ENCODE measurements around the gene POLN.

DNA sequence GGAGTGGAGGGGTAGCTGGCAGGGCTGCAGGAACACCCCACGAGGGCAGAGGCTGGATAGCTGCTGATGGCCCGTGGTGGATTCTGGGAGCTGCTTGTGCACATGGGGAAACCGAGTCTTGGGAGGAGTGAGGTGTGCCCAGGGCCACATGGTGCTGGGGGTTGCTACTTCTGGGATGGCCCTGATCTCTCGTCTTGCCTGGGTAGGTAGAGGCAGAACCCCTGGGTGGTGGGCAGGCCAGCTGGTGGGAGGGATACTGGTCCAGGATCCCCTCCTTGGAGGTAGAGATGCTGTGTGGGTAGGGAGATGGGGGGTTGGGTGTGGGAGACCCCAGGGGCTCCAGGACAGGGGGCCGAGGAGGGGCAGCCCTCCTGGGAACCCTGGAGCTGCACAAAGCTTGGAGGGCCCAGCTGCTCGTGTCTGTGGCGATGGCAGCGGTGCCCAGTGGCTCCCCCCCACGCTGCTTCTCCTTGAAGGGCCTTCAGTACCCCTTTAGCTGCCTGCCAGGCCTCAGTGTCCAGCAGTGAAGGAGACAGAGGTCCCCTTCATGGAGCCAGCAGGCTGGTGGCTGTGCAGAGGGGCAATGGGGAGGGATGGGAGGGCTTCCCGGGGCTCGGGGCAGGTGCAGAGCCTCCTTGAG, 179.6 kb downstream of the POLN start:
- TF ChIP-seq, protein P1, sequence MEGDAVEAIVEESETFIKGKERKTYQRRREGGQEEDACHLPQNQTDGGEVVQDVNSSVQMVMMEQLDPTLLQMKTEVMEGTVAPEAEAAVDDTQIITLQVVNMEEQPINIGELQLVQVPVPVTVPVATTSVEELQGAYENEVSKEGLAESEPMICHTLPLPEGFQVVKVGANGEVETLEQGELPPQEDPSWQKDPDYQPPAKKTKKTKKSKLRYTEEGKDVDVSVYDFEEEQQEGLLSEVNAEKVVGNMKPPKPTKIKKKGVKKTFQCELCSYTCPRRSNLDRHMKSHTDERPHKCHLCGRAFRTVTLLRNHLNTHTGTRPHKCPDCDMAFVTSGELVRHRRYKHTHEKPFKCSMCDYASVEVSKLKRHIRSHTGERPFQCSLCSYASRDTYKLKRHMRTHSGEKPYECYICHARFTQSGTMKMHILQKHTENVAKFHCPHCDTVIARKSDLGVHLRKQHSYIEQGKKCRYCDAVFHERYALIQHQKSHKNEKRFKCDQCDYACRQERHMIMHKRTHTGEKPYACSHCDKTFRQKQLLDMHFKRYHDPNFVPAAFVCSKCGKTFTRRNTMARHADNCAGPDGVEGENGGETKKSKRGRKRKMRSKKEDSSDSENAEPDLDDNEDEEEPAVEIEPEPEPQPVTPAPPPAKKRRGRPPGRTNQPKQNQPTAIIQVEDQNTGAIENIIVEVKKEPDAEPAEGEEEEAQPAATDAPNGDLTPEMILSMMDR (optimal IDR thresholded peaks at IDR 0.05 in 1 of 3, IDR thresholded peaks at IDR 0.05 in 1 of 3, conservative IDR thresholded peaks at IDR 0.05 in 1 of 3; ENCODE audit: extremely low read depth in 1 of 3, insufficient read depth in 2 of 3, low read length in 3 of 3) = no peak
- TF ChIP-seq EZH2 (IDR thresholded peaks at IDR 0.05; ENCODE audit: low read length) = no peak

All from keratinocyte (primary cell).